Mucosa of gallbladder (tissue), 1 donor: ENCODE results near the gene HOXC10. TPM values are rescaled to one million over a fixed set of nuclear protein-coding genes. Genes with fewer than 3 reads are reported as not detected.

Experiments
- DNase-seq: peaks from one replicate; pipeline ENCODE4 v3.0.0-alpha.2; 2020; ENCODE audit warnings: low spot score
- total RNA-seq: library from RNA; stranded (reverse); gene quantifications from one replicate; pipeline ENCODE4 v1.2.1, GENCODE V29; 2021
- donor health status: DM: no; HTN: no; CAD: no.

HOXC10 gene
- total RNA-seq, 1 donor from 2014 or later = not detected

DNA sequence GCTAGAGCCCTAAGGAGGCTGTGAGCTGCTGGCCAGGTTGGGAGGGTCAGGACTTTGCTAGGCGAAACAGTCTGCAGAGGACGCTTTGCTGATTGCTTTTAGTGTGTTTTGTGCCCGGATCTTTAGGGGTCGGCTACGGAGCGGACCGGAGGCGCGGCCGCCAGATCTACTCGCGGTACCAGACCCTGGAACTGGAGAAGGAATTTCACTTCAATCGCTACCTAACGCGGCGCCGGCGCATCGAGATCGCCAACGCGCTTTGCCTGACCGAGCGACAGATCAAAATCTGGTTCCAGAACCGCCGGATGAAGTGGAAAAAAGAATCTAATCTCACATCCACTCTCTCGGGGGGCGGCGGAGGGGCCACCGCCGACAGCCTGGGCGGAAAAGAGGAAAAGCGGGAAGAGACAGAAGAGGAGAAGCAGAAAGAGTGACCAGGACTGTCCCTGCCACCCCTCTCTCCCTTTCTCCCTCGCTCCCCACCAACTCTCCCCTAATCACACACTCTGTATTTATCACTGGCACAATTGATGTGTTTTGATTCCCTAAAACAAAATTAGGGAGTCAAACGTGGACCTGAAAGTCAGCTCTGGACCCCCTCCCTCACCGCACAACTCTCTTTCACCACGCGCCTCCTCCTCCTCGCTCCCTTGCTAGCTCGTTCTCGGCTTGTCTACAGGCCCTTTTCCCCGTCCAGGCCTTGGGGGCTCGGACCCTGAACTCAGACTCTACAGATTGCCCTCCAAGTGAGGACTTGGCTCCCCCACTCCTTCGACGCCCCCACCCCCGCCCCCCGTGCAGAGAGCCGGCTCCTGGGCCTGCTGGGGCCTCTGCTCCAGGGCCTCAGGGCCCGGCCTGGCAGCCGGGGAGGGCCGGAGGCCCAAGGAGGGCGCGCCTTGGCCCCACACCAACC is 44.8 kb downstream of the HOXC10 start:
- DNase-seq = no peak

DNA sequence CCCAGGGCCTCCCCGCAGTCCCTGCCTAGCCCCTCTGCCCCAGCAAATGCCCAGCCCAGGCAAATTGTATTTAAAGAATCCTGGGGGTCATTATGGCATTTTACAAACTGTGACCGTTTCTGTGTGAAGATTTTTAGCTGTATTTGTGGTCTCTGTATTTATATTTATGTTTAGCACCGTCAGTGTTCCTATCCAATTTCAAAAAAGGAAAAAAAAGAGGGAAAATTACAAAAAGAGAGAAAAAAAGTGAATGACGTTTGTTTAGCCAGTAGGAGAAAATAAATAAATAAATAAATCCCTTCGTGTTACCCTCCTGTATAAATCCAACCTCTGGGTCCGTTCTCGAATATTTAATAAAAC is 45.5 kb downstream of the HOXC10 start:
- DNase-seq = no peak

DNA sequence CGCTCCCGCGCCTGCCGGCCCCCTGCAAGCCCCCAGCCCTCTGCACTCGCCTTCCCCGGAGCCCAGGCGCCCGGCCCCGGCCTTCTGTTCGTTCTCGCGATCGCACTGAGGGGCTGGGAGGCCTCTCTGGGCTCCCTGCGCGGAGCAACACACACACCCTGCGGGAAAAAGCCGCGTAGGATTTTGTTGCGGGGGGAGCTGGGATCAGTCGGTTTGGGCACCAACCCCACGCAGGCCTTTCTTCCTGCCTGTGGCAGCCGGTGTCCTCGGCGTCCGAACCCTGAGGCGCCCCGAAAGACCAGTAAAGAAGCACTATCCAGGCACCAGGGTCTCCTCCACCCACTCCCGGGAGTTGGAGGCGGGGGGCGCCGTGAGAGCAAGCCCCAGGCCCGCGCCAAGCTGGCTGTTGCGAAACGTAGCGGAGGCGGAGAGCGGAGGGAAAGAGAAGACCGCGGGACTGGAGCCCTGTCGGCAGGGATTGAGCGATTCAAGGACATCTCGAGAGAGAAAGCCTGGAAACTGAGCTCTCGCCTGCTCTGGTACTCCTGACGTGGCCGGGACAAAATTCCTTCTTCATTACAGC is 46.0 kb downstream of the HOXC10 start:
- DNase-seq = no peak

DNA sequence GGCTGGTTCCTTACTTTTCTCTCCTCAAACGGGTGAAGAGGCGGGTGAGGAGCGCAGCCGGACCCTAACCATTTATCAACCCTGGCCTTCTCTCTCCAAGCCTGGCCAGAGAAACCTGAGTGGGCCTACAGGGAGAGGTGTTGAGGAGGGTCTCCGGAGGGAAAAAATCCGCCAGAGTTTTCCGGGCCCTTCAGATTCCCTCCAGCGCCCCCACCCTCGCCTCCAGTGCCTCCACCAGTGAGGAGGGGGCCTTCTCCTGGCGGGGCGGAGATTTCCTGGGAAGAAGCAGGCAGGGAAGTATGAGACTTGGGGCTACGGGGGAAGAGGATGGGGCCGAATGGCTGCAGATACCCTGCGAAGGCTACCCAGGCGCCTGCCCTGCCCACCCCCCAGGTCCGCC is 46.5 kb downstream of the HOXC10 start:
- no peak for DNase-seq

DNA sequence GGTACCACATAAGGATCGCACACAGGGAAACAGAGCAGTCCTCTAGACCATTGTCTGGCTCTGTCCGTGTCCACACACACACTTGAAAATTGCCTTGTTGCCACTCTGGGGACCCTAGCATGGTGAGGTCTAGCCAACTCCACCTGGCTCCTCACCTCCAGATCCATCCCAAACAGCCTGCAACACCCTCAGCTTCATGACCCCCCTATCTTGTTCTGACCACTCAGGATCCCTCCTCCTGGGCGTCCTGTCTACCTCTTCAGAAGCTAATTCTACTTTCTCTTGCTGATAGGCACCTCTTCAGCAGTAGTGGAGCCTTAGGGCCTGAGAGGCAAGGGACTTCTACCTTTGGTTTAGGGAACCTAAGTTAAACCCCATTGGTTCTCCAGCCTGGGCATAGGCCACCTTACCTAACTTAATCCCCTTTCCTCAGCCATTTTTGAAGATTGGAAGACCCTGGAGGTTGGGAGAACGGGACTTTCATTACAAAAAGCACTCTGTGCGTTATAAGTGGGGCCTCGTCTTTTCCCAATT is 47.2 kb downstream of the HOXC10 start:
- DNase-seq = no peak

DNA sequence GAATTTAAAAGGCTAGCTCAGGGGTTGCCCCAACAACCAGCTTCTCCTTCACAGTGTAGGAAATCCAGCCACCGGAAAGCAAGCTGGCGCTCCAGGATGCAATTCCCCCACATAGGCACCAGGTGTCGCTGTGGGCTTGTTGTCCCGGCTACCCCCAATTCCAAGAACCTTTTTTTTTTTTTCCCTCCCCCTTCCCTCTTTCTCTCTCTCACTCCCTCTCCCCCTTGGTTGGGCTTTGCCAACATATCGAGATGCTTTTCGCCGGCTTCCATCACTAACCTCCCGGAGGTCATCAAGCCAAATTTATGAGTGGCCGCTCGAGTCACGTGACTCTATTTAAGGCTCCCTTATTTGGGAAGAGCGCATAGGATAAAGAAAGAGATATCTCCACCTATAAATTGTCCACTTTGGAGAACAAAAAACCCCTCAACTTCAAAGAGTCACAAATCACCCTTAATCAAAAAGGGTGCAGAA is 47.7 kb downstream of the HOXC10 start, which contains the start of gene HOXC5:
Gene HOXC5, plus strand, starts transcription at position 424 of the 474 bp plus-strand sequence. CDS start 73 bp downstream, outside the sequence.
- DNase-seq = peak; percentile 64

DNA sequence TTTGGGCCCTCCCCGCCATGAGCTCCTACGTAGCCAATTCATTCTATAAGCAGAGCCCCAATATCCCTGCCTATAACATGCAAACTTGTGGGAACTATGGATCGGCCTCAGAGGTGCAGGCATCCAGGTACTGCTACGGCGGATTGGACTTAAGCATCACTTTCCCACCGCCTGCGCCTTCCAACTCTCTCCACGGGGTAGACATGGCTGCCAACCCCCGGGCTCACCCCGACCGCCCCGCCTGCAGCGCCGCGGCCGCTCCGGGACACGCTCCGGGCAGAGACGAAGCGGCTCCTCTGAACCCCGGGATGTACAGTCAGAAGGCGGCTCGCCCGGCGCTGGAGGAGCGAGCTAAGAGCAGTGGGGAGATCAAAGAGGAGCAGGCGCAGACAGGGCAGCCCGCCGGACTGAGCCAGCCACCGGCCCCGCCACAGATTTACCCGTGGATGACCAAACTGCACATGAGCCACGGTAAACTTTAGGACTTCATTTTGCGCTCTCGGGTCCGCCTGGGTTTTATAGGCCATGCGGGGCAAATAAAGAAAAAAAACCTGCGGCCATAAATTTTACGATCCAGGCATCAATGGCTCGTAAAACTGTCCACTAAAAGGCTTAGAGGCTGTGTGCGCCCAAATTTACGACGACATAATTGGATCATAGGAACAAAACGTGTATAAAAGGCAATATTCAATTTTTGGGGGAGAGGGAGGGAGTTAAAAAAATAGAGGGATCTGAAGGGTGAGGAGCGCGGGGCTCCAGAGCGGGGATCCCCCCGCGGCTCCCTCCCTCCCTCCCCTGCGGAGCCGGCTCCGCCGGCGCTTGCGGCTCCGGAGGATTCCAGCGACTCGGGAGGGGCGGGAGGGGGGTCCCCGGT is 48.4 kb downstream of the HOXC10 start:
- no peak for DNase-seq

DNA sequence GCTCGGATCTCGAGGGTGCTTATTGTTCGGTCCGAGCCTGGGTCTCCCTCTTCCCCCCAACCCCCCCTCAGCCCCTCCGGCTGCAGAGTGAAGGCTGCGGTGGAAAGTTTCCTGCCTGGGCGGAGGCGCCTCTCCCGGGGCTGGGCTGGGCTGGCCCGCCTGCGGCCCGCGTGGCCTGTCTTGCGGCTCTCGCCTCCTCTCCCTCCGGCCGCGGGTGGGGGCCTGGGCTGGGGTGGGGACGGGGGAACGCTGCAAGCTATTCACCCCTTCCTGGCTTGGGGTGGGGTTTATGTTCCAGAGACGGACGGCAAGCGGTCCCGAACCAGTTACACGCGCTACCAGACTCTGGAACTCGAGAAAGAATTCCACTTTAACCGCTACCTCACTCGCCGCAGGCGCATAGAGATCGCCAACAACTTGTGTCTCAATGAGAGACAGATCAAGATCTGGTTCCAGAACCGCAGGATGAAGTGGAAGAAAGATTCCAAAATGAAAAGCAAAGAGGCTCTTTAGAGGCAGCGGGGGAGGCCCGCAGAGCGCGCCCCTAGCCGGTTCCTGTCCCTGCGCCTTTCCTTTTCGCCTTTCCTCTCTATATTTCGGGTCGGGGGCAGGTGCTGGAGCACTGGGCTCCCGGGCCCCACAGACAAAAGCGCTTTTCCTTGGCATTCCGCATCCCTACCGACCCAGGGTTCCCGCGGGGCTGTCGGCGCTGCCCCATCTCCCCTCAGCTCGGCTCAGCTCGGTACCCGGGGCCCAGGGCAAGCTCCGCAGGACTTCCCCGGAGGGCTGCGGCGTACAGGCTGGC is 49.2 kb downstream of the HOXC10 start:
- no peak for DNase-seq

DNA sequence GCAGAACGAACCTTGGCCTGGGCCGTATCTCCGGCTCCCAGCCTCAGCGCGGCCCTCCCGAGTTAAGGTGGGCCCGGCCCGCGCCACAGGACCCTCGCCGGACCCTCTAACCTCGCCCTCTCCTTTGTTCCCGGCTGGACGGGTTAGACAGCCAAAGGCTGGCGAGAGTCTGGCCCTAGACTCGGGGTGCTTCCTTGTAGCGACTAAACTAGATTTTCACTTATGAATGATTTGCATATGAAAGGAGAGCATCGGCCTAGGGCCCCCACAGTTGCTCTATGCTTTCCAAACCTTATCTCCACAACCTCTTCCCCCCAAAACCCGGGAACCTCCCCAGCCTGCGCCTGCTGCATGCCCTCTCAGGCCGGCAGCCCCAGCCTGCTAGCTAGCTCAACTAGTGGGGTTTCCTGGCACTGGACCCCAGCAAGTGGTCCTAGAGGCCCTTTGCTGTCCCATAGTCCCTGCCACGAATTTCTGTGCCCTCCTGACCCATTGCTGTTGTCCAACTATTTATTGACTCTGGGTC is 49.9 kb downstream of the HOXC10 start:
- no peak for DNase-seq

DNA sequence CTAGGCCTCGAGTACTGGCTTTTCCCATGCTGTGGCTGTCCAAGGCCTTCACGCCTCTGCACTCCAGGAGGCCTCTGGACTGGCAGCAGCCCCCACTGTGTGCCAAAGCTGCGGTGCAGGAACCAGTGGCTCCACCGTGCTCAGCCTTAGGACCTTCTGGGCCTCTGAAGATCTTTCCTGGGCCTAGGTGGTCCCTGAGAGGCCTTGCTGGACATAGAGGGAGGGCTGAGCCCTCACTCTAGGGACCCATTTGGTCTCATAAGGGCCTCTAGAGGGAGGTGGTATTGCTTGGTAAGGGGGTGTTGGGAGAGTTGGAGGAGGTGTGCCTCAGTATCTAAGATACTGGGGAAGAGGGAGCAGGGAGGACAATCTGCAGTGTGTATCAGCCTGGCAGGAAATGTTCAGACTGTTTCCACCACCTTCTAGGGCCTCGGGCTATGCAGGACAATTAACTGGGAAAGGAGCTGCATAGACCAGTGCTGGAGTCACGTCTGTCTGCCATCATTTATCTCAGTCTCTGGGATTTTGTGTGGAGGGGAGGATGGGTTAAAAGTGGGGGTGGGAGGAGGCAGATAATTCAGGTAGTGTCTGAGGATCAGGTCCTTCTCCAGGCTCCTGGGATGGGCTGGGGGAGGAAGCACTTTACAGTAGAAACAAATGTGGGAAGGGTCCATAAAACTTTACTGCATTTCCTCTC is 50.8 kb downstream of the HOXC10 start:
- no peak for DNase-seq

DNA sequence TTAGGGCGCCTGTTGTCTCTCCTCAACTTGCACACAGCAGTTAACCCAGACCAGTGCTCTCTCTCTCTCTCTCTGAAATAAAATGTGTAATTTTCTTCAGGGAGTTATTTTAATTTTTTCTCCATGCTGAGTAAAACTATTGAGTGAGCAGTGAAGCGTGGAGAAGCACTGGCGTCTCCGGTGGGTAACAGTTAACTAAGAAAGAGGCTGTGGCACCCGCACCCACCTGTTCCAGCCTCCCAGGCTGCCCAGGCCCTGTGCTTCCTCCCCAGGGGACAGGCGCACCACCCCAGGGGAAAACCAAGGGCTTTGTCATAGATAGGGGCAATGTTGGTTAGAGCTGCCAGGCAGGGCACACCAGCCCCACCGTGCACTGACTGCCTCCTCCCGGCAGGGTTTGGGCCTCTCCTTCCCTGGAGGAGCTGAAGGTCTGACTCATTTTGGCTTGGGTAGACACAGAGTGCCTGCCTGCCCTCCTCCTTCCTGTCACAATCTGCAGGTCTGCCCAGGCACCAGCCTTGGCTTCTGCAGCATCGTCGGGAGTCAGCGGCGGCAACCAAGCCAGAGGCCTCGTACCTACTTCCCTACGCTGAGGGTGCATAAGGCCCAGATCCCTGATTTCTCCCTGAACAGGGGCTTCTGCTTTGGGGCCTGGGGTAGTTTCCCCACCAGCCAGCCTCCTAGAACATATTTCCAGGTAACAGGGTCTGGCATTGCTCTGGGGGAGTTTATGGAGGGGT is 51.8 kb downstream of the HOXC10 start:
- no peak for DNase-seq

DNA sequence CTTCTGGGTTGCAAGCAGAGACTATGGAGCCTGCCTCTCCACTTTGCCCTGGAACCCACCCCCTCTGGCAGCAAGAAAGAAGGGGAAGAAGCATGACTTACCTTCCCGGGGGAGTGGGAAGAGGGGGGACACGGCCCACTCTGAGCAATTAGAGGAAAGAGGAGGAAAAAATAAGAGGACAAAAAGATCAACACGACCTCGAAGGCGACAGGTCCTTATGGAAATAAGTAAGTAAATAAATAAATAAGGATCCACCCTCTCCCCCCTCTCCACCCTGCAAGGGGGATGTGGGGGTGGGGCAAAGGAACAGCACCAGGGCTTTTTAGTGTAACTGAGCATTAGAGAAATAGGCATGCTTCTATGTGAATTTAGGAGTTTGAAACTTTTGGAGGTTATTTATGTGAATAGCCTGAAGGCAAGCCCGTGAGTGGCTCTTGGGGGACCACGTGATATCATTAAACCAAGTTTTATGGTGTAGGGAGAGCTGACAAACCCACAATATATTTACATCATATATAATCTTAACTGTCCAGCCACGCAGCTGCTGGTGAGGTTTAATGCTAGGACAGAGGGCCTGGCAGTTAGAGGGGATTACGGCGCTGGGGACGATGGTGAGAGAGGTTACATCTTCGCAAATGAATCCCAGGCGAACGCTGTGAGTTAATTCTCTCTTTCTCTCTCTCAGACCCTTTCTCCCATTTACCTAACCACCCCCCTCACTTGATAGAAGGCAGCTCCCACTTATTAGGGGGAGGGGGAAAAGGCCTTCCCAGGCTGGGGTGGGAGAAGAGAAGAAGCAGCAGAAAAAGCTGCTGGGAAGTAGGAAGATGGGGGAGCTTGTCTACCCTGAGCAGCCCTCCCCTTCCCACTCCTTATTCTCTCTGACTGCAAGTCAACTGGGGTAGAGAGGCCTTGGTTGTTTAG is 52.7 kb downstream of the HOXC10 start:
- no peak for DNase-seq

DNA sequence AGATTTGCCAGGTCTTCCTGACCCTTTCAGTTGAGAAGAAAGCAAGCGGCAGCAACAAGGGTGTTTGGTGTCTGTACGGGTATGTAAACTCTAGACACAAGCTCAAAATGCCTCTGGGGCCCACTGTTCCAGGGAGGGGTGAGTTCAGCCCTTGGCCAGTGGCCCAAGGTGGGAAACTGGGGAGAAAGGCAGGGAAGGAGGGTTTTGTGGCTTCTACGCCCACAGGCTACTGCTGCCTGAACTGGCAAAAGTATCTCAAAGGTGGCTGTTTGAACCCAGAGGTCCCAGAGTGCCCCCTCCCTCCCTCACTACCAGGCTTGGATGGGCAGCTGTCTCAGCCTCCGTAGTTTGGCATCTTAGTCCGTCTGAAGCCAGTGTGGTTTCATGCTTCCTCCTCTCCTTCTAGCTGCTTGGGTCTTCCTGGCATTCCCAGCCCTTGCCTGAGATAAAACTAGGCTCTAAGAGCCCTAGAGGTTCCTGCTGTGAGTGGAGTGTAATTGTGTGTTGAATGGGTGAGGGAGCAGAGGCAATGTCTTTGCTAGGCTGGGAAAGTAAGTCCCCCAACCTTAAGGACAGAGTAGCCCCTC is 53.4 kb downstream of the HOXC10 start:
- DNase-seq = no peak

DNA sequence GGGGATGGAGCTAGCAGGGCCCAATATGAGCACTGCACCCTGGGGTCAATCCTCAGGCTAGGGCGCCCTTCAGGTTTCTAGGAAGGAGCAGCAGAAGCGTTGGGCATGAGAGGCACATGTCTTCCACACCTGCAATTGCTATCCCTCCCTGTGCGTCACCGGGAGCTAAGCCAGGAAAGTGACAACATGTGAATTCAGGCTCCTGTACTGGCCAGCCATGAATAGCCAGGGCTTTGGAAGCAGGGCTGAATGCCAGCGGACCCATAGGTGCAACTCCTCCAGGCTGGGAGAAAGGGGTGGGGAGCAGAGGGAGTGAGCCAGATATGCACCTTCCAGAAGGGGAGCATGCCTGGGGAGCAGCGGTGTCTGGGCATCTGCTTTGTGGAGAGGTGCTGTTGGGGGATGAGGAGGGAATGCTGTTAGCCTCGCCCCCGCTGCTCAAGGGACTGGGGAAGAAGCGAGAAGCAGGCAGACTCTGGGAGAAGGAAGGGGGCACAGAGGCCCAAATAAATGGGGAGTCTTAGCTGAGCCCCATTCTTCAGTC is 54.0 kb downstream of the HOXC10 start:
- DNase-seq = no peak

DNA sequence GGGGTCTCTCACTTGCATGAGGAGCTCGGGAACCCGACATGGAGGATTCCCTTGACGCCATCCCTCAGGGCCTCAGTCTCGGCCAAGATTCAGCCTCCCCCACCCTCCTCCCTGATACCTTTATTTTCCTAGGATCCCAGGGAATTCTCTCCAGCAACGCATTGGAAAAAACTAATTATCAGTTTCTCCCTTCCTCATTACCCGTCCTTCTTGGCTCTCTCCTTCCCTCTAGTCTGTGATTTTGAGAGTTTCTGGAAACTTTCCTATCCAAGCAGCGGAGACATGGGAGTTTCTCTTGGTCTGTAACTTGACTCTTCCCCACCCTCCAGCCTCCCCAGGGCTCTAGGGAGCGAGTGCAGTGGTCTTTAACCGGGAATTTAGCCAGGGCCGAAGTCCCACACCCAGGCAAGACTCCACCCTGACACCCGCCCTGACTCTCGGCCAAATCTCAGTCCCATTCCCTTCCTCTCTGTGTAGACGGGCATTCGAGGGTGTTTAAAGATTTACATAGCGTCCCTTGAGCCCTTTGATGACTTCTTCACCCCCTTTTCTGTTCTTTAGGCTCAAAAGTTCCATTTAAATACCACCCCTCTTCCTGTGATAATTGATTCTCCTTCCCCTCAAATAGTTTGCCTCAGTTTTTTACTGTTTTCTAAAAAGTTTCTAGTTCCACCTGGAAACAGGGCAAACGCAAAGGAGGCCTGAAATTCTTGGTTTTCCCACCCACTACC is 54.6 kb downstream of the HOXC10 start:
- no peak for DNase-seq
